ENCODE results near the gene CLDN16. TPM values are rescaled to one million over a fixed set of nuclear protein-coding genes. Genes with fewer than 3 reads are reported as not detected.
A peak's percentile ranks its signal among the peaks of the same experiment; 100 is the strongest.

Gene CLDN16
- polyA plus RNA-seq, 2 of the 4 experiments (the other 2 are of a cell fraction) = 0.21 to 0.66 TPM

GRCh38 chr3:190444006-190444405 is 56.0 kb downstream of the CLDN16 start:
- WGBS (ENCODE audit: missing lambda C conversion rate) = 97% methylated on average over 6 of the region's 6 CpGs
- CTCF ChIA-PET = interaction anchor here (1.4 to 1.7 kb wide), 4 partner anchors 11 to 218 kb away, joined by 3 to 8 read pairs (median 4); no protein-coding TSS in a partner anchor
- POLR2A ChIA-PET = no interaction called here

GRCh38 chr3:190444576-190445145 is 56.7 kb downstream of the CLDN16 start:
- DNase-seq (ENCODE audit: low read depth in 1 of 2, low spot score in 1 of 2) = no peak
- TF ChIP-seq ESRRA (IDR thresholded peaks at IDR 0.05; ENCODE audit: borderline replicate concordance, low read length) (no peak), HOXB13 (CRISPR knock-in tag; IDR thresholded peaks at IDR 0.05; ENCODE audit: low read depth) (no peak), CBX8 (IDR thresholded peaks at IDR 0.05) (no peak), PBX3 (IDR thresholded peaks at IDR 0.05) (no peak), RFX5 (IDR thresholded peaks at IDR 0.05) (no peak), PHF8 (IDR thresholded peaks at IDR 0.05; ENCODE audit: borderline replicate concordance, low read depth) (no peak), NR3C1 (IDR thresholded peaks at IDR 0.05) (no peak)
- no peak for ATAC-seq
- H3K9me3 ChIP-seq = no peaks in the 10 kb centered on the region
- POLR2A ChIA-PET = no interaction called here
- FAIRE-seq = no peak
- WGBS (ENCODE audit: missing lambda C conversion rate) = 96% methylated on average over 3 of the region's 3 CpGs
- no peak overlapping the region for H3K4me3 ChIP-seq
- H3K4me2 ChIP-seq = no peak overlapping the region; the same call in 2 of the 3 replicates
- CTCF ChIA-PET = interaction anchor here (0.7 to 1.7 kb wide), 4 partner anchors 10 to 485 kb away, joined by 3 to 5 read pairs (median 4); no protein-coding TSS in a partner anchor
- no peak overlapping the region for H3K27ac ChIP-seq
- H3K4me1 ChIP-seq = peaks cover 40% of the 10 kb centered on the region

More at GRCh38 chr3:190444006-190444405, 56.0 kb downstream of the CLDN16 start:
- no peak for ATAC-seq
- no peak for FAIRE-seq
- DNase-seq (ENCODE audit: low read depth in 1 of 2, low spot score in 1 of 2) = no peak
- Histone ChIP-seq H3K27ac (no peak overlapping the region; a peak in 1 of 6 replicates), H3K4me2 (no peak overlapping the region), H3K4me3 (no peak overlapping the region), H3K9me3 (no peaks in the 10 kb centered on the region), H3K4me1 (peaks cover 40% of the 10 kb centered on the region)
- TF ChIP-seq PBX3 (IDR thresholded peaks at IDR 0.05) (no peak), FOXS1 (CRISPR knock-in tag; IDR thresholded peaks at IDR 0.05) (no peak), ZFP36 (IDR thresholded peaks at IDR 0.05; ENCODE audit: borderline replicate concordance, partially characterized antibody) (no peak), BCL3 (IDR thresholded peaks at IDR 0.05) (no peak), FOSB (CRISPR knock-in tag; IDR thresholded peaks at IDR 0.05) (no peak), POLR2A (IDR thresholded peaks at IDR 0.05; ENCODE audit: low read length) (no peak)

DNA sequence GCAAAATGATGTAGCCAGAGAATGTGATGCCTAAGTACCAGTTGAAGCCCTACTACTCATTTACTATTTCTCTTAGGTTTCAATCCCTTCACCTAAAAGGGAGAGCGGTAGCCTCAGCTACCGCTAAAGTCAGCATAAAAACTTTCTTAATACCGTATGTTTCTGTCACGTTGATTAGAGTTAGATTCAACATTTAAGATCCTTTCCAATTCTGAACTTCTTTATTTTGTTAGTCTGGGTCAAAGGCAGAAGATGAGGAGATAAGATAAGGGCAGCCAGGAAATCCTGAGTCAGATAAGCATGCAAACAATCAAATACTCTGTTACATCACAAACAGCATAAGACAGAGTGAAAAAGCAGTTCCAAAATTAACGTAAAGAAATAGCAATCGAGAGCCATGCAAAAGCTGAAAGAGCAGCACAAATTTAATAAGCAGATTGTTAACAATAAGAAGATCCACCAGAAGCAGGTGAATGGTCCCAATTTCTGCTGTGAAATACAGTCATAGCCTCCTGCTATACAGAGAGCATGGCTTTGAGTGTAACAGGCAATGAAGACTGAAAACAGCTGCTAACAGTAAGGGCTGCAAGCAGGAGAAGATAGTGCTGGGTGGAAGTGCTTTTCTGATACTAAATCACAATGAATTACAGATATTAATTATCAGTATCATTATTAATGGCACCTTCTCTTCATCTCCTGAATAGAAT is 58.8 kb downstream of the CLDN16 start:
- DNase-seq (ENCODE audit: low read depth in 1 of 2, low spot score in 1 of 2) (no peak), ATAC-seq (peak in 1 of 2 experiments; percentile 70; a peak in 3 of 6 replicates), FAIRE-seq (no peak)
- Histone ChIP-seq H3K4me2 (peak overlapping the region; percentile 66), H3K4me3 (no peak overlapping the region), H3K27ac (peak overlapping the region; percentile 35 to 55; a peak in 5 of 6 replicates), H3K9me3 (no peaks in the 10 kb centered on the region), H3K4me1 (peaks cover 40% of the 10 kb centered on the region)
- CTCF ChIA-PET = interaction anchor here (1.4 kb wide), 1 partner anchor 62 kb away, joined by 4 read pairs; no protein-coding TSS in a partner anchor
- POLR2A ChIA-PET = no interaction called here
- WGBS (ENCODE audit: missing lambda C conversion rate) = 20% methylated on average over 6 of the region's 6 CpGs
- TF ChIP-seq KDM5A (IDR thresholded peaks at IDR 0.05) (no peak), CEBPB (IDR thresholded peaks at IDR 0.05) (no peak), NPAS2 (CRISPR knock-in tag; IDR thresholded peaks at IDR 0.05; ENCODE audit: borderline replicate concordance) (no peak), ELK1 (IDR thresholded peaks at IDR 0.05; ENCODE audit: low read depth, low read length) (no peak), GATA3 (IDR thresholded peaks at IDR 0.05; ENCODE audit: borderline replicate concordance) (peak; percentile 92), CHD2 (IDR thresholded peaks at IDR 0.05; ENCODE audit: low read length, partially characterized antibody) (no peak), FOSL2 (IDR thresholded peaks at IDR 0.05) (no peak), FOSL2 (CRISPR knock-in tag; IDR thresholded peaks at IDR 0.05) (no peak), MAFK (IDR thresholded peaks at IDR 0.05; ENCODE audit: partially characterized antibody) (peak; percentile 73), EP300 (IDR thresholded peaks at IDR 0.05) (no peak), PBX3 (IDR thresholded peaks at IDR 0.05) (no peak), RCOR1 (IDR thresholded peaks at IDR 0.05; ENCODE audit: low read depth, low read length) (no peak)
- TF ChIP-seq, protein P1, sequence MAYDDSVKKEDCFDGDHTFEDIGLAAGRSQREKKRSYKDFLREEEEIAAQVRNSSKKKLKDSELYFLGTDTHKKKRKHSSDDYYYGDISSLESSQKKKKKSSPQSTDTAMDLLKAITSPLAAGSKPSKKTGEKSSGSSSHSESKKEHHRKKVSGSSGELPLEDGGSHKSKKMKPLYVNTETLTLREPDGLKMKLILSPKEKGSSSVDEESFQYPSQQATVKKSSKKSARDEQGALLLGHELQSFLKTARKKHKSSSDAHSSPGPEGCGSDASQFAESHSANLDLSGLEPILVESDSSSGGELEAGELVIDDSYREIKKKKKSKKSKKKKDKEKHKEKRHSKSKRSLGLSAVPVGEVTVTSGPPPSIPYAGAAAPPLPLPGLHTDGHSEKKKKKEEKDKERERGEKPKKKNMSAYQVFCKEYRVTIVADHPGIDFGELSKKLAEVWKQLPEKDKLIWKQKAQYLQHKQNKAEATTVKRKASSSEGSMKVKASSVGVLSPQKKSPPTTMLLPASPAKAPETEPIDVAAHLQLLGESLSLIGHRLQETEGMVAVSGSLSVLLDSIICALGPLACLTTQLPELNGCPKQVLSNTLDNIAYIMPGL (CRISPR knock-in tag; IDR thresholded peaks at IDR 0.05; ENCODE audit: borderline replicate concordance) = no peak
